ENCODE data around the gene NCAM1.

NCAM1 gene

GRCh38 chr11:113090716-113091480 lies 129.7 kb downstream of the NCAM1 start:
- DNase-seq: no peak

- peak in 1 of 3 experiments; percentile 57 for DNase-seq
Measured at GRCh38 chr11:113091481-113091780, 130.2 kb downstream of the NCAM1 start.

GRCh38 chr11:113096648-113097047 lies 135.4 kb downstream of the NCAM1 start:
- DNase-seq: no peak

- peak in 2 of 3 experiments; percentile 32 to 82 for DNase-seq
Measured at GRCh38 chr11:113103932-113104690, 142.9 kb downstream of the NCAM1 start.

GRCh38 chr11:113104691-113105251 lies 143.6 kb downstream of the NCAM1 start:
- peak in 1 of 3 experiments; percentile 55 for DNase-seq

GRCh38 chr11:113105592-113105991 lies 144.4 kb downstream of the NCAM1 start:
- no peak for DNase-seq

- no peak for DNase-seq
Measured at GRCh38 chr11:113106507-113106906, 145.3 kb downstream of the NCAM1 start.

- DNase-seq: no peak
Measured at GRCh38 chr11:113110046-113110445, 148.8 kb downstream of the NCAM1 start.

- DNase-seq: no peak
Measured at GRCh38 chr11:113111156-113111555, 149.9 kb downstream of the NCAM1 start.

GRCh38 chr11:113112307-113112706 lies 151.1 kb downstream of the NCAM1 start:
- peak in 1 of 3 experiments; percentile 34 for DNase-seq

GRCh38 chr11:113113801-113114704 lies 152.8 kb downstream of the NCAM1 start:
- DNase-seq: peak; percentile 40 to 87 (median 71)

- no peak for DNase-seq
Measured at GRCh38 chr11:113114705-113115027, 153.4 kb downstream of the NCAM1 start.

- DNase-seq: no peak
Measured at GRCh38 chr11:113118104-113118503, 156.9 kb downstream of the NCAM1 start.

- no peak for DNase-seq
Measured at GRCh38 chr11:113119074-113119473, 157.9 kb downstream of the NCAM1 start.

- no peak for DNase-seq
Measured at GRCh38 chr11:113119966-113120736, 158.9 kb downstream of the NCAM1 start.

- DNase-seq: no peak
Measured at GRCh38 chr11:113121746-113122145, 160.5 kb downstream of the NCAM1 start.

GRCh38 chr11:113124006-113124405 lies 162.8 kb downstream of the NCAM1 start:
- DNase-seq: no peak

- peak in 1 of 3 experiments; percentile 20 for DNase-seq
Measured at GRCh38 chr11:113124578-113124977, 163.4 kb downstream of the NCAM1 start.

GRCh38 chr11:113129261-113129992 lies 168.2 kb downstream of the NCAM1 start:
- no peak for DNase-seq

- no peak for DNase-seq
Measured at GRCh38 chr11:113131036-113131775, 170.0 kb downstream of the NCAM1 start.

- no peak for DNase-seq
Measured at GRCh38 chr11:113133071-113133470, 171.9 kb downstream of the NCAM1 start.
